GM19452 (cell line): ENCODE data around the gene PYY.
"Not testable (repeated sequence)": the region's sequence is repeated elsewhere in the genome, so short reads cannot be mapped to it uniquely, and the experiment has no call there.

Experiments
- ATAC-seq: cut with Tn5 transposase; IDR thresholded peaks from one replicate; pipeline ENCODE4 v1.9.1; 2021; ENCODE audit not compliant: unreplicated experiment

PYY gene

DNA sequence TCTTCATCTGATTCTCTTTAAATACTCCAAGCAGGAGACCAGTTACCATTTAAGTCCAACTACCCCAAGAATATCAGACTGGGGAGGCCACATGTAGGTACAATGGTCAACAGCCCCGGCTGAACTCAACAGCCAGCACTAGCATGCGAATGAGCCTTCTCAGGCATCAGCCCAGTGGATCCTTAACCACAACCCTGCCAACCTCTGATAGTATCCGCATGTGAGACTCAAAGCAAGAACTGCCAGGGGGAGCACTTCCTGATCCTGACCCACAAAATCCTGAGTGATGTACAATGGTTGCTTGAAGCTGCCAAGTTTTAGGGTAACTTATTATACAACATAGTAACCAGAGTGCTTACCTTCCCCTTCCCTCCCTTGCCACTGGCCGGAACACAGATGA, 4.0 kb downstream of the PYY start:
- no peak for ATAC-seq

DNA sequence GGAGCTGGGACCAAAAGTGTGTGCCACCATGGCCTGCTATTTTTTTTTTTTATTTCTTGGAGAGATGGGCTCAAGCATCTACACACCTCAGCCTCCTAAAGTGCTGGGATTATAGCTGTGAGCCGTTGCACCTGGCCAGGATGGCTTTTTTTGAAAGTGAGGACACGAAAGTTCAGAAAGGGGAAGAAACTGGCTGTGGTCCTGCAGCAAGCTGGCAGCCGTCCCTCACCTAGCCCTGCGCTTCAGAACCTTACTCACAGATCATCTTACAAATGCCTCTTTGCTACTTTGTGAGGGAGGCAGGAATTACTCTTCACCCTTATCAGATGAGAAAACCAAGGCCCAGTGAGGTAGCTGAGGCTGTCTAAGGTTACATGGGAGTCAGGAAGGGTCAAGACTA, 7.0 kb downstream of the PYY start:
- ATAC-seq = no peak

DNA sequence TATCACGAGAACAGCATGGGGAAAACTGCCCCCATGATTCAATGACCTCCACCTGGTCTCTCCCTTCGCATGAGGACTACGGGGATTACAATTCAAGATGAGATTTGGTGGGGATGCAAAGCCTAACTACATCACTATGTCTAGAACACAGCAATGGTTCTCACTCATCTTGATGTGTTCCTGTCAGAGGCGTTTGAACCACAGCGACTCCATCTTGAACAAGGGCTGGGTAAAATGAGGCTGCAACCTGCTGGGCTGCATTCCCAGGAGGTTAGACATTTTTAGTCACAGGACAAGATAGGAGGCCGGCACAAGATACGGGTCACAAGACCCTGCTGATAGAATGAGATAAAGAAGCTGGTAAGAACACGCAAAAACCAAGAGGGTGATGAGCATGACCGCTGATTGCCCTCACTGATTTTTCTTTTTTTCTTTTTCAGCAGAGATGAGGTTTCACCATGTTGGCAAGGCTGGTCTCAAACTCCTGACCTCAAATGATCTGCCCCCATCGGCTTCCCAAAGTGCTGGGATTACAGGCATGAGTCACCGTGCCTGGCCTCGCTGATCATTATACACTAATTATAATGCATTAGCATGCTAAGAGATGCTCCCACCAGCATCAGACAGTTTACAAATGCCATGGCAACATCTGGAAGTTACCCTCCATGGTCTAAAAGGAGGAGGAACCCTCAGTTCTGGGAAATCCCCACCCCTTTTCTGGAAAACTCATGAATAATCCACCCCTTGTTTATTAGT, 8.5 kb downstream of the PYY start:
- no peak for ATAC-seq

DNA sequence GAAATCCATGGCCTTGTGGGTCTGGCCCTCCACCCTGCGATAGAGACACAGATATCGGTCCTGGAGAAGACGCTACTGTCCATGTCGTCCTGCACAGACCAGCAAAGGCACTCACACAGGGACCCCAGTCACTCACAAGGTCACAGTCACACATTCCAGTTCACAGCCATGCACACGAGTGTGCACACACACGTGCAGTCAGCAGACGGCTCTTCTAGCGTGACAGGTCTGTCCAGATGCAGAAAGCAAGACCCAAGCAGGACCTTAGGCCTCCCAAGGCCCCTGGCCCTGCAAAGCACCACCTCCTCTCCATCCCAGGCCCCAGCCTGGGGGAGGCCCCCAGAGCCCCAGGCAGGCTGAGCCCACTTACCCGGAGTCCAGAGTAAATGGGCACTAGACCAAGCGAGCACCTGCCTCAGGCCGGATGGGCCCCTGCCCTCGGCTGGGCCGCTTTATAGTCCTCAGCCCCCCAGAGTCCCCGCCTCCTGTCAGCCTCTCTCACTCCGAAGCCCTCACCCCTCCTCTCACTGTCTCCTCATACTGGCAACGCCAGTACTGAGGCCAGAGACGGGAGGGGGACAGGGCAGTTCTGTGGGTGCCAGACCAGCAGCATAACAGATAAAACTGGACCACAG, 11.6 kb downstream of the PYY start, which contains the start of gene PPY:
Gene PPY, minus strand, starts transcription at position 426 of the 635 bp plus-strand sequence. CDS start 822 bp downstream, outside the sequence.
- ATAC-seq = no peak

DNA sequence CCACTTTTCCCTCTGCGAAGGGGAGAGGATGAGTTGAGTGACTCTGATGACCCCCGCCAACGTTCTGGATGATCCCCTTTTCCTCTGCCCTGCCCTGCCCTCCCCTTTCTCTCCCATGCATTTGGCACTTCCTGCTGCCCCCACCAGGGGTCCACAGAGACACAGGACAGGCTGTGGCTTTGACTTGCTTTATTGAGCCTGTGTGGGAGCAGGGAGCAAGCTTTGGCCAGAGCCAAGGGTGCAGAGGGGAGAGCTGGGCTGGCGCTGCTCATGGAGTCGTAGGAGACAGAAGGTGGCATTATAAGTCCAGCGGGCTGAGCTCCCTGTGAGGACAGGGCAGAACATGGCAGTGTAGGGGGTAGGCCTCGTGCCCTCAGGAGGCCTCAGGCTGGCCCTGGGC, 13.1 kb downstream of the PYY start:
- ATAC-seq = no peak

DNA sequence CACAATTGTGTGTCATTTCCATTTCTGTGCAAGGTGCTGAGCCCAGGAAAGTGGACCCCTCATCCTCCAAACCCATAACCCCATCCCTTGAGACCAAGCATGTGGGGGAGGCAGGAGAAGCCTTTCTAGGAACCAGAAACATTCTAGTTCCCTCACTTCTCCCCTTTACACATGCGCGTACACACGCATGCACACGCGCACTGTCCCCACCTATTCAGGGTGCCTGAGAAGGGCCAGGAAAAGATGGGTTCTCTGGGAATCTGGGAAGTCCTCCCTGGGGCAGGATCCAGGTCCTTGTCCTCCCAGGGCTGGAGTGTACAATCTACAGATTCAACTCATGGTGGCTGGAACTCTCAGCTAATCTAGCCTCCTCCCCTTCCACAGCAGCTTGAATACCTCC, 13.9 kb downstream of the PYY start:
- no peak for ATAC-seq

DNA sequence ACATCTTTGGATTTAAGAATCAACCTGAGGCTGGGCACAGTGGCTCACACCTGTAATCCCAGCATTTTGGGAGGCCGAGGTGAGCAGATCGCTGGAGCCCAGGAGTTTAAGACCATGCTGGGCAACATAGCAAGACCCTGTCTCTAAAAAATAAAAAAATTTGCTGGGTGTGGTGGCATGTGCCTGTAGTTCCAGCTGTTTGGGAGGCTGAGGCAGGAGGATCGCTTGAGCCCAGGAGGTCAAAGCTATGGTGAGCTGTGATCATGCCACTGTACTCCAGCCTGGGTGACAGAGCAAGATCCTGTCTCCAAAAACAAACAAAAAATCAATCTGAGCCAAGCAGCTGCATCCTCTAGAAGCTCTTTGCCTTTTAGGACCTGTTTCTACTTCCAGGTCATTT, 14.3 kb downstream of the PYY start:
- ATAC-seq = not testable (repeated sequence)

DNA sequence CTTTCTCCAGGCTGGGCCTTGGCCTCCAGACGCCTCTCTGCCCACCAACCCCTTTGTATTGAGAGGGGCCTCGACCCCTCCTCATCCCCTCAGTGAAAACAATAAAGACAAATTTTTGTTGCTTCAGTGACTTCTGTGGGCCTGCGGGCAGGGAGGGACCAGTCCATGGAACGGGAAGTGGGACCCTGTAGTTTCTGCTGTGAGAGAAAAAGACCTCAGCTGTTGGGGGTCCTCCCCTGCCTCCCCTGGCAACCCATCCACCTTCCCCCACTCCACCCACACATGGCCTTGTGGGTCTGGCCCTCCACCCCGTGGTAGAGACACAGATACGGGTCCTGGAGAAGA, 14.9 kb downstream of the PYY start:
- ATAC-seq = no peak

DNA sequence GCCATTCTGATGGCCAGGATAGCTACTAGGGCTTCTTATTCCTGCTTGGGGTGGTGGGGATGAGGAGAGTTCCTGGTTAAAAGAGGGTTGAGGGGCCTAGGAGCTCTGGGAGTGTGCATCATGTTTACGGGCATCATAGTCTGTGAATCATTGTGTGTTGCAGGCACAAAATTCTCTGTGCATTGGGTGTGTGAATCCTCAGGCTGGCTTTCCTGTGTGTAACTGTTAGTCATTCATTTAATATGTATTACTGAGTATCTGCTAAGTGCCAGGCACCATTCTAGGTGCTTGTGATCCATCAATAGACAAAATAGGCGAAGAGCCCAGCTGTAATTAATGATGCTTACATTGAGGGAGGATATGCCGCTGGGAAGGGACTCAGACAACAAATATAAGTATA, 17.3 kb downstream of the PYY start:
- no peak for ATAC-seq

DNA sequence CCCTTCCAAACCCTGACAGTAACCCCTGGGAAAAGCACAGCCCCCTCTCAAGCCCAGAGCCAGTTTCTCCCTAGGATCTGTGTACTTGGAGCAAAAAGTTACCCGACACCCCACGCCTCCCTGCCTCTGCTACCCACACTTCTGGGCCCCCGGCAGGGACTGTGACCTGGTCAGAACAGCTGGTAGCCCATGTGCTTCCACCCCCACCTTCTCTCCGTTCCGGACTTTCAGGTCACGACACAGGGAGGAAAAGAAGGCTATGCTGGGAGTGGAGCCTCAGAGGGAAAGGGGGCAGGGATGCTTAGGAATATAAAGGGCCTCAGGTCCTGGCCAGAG, 17.8 kb downstream of the PYY start:
- no peak for ATAC-seq

DNA sequence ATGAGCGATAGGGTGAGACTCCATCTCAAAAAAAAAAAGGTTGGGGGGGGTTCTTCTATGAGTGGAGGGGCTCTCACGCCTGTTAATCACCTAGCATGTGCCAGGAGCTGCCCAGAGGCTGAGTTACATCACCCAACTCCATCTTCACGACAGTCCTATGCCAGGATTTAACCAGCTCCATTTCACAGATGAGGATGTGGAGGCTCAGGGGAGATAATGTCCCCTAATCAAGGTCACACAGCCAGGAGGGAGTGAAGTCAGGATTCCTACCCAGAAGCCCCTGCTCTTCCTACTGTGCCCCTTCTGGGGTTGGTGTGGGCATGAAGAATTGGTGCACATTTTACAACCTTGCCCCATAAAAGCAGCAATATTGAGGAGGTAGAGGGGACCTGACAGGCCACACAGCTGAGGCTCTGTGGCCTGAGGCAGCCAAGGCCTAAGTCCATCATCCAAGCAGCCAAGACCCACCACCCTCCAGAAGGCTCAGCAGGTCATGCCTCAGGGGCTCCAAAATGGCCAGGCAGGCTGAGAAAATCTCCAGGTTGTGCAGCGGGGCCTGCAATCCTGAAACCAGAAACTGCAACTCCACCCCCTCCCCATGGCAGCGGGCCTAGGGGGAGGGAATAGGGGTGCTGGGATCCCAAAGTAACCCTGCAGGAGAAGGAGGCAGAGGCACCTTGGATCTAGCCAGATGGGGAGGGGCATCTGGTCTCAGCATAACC, 18.4 kb downstream of the PYY start:
- no peak for ATAC-seq

DNA sequence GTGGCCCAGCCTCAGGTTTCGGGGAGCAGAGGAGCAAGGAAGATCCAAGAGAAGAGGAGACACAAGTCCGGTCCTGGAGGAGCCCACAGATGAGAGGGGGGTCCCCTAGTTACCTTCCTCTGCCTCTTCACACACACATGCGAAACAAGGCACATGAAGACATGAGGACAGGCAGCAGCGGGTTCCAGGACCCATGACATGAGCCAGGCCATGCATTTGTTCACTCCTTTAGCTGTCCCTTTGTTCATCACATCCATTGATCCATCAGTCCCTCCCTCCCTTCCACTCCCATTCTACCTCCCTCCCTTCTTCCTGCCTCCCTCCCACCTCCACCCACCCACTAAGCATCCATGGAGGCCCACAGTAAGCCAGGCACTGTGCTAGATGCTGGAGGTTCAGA, 20.8 kb downstream of the PYY start:
- no peak for ATAC-seq

DNA sequence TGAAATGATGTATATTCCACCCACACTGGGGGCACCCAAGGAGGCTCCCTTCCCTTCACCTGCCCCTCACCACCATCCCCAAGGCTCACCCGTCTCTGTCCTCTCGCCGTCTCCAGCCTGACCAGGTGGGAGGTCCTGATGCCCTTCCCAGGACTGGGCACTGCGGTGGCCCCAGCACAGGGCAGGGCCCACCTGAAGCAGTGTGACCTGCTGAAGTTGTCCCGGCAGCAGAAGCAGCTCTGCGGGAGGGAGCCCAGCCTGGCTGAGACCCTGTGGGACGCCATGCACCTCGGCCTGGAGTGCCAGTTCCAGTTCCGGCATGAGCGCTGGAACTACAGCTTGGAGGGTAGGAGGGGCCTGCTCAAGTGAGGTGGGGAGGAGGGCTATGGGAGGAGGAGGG, 21.4 kb downstream of the PYY start:
- ATAC-seq = no peak

DNA sequence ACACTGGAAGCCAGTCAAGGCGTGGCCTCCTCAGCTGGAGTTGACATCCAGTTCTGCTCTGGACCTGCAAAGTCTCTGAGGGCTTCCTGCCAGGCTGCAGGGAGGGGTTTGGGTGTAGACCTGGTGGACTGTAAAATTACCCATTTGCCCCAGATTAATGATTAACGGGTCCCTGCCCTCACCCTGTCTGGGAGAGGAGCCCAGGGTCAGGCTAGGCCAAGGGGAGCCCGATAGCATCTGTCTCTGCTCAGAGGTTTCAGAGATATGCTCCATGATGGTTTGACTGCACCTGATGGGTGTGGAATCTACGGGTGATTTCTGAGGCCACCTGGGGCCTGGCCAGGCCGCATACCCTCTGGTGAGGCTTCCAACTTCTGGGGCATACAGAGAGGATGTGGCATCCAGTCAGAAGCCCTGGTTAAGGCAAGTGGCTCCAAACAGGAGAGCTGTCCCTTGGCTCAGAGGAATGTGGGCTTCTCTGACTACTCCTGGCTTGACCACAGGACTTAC, 22.6 kb downstream of the PYY start:
- ATAC-seq = no peak

DNA sequence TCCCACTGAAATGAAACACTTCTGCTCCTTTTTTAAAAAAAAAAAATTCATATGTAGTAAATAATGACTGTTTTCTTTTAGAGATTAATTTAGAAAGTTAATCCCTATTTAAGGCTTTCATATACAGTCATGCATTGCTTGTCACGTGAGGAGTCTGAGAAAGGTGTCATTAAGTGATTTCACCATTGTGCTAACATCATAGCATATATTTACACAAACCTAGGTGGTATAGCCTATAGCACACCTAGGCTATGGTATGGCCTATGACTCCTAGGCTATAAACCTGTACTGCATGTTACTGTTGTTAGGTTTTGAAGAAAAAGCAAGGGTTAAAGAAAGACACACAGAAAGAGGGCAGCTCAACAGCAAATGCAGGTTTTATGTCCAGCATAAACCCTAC, 25.1 kb downstream of the PYY start:
- ATAC-seq = no peak

DNA sequence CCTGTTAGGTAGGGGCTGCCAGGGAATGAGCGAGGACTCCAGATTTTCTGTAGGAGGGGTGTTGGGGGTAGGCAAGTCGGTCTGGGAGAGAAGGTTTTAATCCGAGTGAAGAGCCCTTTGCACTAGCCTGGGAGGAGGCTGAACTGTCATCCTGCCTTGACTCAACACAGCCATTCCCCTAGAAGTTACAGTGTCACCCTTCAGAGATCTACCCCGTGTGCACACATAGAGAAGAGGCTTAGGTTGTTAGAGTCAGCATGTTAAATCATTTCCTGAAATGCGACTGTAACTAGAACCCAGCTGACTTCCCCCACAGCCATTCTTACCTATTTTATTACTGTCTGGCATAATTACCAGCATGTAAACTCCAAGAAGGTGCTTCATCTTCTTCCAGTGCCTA, 25.8 kb downstream of the PYY start:
- not testable (repeated sequence) for ATAC-seq

DNA sequence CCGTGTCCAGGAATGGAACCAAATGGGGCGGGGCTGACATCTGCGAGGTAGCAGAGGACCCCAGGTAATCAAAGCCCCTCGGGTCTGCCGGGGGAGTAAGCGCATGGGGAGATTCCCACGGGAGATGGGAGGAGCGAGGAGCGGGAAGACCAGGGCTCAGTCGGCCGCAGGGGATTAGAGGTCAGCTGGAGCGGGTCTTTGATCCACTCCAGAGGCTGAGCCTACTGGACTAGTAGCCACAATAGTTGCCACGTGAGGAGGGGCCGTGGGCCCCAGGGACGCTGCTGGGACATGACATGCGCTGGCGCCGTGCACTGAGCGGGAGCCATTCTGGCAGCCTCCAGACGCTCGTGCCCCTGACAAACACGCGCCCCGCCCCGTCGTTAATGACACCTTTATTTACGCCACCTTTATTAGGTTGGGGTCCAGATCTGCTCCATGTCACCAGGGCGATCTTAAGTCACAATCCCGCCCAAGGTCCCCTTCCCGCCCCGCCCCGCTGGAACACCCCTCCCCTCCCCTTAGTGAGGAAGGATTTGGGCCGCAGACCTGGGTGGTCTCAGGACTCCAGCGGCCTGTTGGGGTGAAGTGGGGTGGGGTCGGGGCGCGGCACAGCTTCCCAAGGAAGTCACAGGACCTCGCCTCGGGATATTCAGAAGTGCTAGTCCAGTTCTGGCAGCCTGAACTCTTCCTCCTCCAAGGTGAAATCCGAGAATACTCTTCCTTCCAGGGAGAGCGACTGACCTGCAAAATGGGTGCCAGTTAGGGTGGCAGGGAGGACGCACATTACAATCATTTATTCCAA, 26.5 kb downstream of the PYY start:
- no peak for ATAC-seq

DNA sequence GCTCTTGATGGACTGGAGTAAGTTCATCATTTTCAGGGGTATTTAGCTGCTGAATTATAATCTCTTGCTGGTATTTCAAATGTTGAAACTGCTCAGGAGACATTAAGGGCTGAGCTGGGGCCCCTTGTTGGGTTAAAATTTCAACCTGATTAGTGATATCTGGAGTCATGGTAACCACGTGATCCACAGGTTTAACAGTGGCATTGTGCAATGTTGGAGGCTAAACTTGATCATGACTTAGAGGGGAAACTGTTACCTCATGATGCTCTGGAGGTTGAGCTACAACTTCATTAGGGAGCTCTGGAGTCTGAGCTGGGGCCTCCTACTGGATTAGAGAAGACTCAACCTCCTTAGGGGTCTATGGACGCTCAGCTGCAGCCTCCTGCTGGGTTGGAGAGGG, 29.2 kb downstream of the PYY start:
- ATAC-seq = no peak

DNA sequence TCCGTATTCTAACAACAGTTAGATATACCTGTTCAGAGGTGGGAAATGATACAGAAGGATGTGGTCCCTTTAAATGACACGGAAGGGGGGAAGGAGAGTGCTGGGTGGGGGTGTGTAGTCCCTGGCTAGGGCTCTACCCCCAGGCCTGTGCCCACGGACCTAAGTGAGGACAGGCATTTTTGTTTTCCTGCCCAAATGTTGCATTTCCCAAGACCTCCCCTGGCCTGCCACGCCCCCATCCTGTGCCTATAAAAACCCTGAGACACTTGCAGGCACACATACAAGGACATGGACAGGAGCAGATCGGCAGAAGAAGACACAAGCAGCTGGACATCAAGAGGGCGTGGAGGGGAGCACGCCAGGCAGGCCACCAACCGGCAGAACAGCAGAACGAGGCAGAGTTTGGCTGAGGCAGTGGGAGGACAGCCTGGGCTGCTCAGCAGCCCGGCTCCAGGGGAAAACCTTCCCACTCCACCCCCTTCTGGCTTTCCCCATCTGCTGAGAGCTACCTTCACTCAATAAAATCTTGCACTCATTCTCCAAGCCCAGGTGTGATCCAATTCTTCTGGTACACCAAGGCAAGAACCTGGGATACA, 33.1 kb downstream of the PYY start:
- ATAC-seq = no peak

DNA sequence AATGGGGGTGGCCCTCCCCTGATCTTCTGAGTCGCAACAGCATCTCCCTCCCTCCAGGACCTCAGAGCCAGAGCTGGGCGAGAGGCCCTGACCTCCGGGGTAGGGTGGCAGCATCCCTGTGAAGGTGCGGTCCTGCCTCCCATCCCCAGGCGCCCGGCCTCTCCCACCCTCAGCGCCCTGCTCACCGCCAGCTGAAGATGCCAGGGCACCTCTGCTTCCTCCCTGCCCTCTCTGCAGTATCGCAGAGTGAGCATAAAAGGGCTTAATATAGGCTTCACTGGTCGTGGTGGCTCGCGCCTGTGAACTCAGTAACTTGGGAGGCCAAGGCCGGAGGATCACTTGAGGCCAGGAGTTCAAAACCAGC, 35.7 kb downstream of the PYY start:
- no peak for ATAC-seq
